ENCODE data around the gene LDHD.
"Not testable (repeated sequence)": the region's sequence is repeated elsewhere in the genome, so short reads cannot be mapped to it uniquely, and the experiment has no call there.

LDHD gene

GRCh38 chr16:75099738-75100602, 16.6 kb downstream of the LDHD start:
- peak; percentile 26 for DNase-seq (ENCODE audit: low spot score)

- no peak for DNase-seq (ENCODE audit: low spot score)
Measured at GRCh38 chr16:75099075-75099667, 17.4 kb downstream of the LDHD start.

DNA sequence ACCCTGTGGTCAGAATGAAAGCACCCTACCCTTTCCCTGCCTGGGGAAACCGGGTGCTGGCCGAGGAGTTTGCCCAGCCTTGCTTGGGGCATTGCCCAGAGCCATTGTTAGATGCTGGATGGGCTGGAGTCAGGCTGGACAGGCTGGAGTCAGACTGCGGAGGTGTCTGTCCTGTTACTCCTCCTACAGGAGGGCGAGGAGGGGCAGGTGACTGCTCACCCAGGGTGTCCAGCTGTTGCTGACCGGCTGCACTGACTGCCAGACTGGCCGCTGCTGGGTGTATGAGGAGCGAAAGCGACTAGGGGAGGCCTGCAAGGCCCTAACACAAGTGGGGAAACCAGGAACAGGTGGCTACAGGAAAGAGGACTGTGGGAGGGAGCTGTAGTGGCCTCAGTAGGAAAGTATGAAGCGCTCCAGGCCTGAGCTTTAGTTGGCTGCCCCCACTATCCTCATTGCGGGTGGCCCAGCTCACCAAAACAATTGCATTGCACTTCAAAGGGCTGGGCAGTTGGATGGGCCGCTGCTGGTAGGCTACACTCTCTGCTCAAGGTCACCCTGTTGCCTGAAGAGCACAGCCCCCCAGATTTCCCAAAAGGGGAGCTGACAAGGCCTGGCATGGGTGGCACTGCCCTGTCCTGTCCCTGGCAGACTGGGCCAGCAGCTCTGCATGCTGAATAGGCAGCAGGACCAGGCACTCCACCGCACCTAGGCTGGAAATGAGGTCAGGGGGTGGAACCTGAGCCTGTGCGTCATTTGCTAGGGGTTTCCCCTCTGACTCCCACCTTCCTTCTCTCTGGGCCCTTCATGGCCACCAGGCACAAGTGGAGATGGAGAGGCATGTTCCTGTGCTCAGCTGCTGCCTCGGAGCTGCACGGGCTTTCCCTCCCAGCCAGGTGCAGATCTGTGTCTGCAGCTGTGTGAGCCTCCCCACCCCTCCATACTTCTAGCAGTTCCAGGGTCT, 18.4 kb downstream of the LDHD start:
- peak; percentile 67 for DNase-seq (ENCODE audit: low spot score)

DNA sequence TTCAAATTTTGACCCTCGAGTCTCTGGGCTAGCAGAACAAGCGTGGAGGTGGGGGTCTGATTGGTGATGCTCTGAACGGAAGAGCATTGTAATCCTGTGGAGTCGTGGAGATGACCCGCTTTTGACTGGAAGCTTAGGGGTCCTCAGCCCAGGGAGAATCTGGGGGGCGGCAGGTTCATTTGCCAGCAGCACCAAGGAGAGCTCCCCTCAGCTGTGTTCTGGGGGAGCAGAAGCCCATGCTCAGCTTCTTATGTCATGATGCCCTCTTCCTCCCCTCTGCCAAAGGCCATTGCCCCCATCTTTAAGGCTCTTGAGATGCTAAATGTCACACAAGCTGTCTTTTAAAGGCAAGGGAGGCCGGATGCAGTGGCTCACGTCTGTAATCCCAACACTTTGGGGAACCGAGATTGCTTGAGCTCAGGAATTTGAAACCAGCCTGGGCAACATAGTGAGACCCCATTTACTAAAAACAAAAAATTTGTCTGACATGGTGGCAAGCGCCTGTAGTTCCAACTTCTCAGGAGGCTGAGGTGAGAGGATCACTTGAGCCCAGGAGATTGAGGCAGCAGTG, 19.3 kb downstream of the LDHD start:
- no peak for DNase-seq (ENCODE audit: low spot score)

DNA sequence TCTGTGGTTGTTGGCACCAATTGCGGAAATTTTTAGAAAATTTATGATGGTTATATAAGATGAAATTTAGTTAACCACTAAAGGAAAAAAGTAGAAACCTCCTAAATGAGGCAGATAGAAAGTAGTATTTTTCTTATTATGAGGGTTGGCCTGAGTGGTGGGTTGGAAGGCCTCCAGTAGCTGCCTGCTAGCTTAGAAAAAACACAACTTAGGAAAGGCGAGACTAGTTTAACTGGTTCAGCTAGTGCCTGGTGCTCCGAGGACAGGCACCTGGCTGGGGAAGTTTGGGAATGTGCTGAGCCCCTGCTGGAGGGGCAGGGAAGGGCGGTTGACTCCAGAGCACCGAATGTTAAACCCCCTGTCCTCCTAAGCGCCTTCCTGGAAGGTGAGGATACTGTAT, 19.9 kb downstream of the LDHD start:
- no peak for DNase-seq (ENCODE audit: low spot score)

GRCh38 chr16:75095204-75095621, 21.4 kb downstream of the LDHD start:
- no peak for DNase-seq (ENCODE audit: low spot score)

DNA sequence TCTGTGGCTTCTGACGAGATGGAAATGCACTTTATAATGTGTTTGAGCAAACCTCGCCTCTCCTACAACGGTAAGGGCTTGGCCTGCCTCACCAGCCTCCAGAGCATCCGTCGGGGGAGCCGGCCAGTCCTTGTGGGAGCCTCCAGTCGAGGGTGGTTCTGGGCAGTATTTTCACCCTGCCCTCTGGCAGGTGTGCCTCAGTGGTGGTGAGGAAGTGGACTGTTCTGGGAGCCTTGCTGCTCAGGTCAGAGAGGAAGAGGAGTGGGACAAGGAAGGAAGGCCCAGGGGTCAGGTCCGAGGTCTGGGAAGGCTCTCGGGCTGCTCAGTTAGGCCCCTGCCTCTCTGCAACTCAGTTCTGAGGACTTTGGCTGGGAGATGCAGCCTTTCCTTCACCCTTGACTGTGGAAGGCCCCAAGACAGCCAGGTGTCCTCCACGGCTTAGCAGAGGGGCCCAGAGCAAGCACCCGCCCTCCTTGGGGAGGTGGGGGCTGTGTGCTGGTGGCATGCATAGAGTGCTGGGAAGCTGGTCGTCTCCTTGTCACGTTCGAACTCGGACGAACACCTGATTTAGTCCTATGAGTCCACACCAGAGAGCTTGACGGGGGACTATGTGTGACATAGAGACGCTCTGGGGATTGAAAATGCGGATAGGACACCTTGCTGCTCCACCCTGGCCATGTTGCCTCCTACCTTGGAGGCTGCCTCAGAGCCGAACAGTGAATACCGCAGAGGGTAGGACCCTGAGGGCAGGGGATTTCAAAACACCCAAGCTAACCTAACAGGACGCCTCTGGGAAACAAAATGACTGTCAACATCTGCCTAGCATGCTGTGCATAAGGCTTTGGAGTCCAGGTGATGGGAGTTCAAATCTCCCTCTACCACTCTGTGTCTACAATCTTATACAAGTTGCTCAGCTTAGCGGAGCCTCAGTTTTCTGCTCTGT, 22.7 kb downstream of the LDHD start:
- DNase-seq (ENCODE audit: low spot score): no peak

- no peak for DNase-seq (ENCODE audit: low spot score)
Measured at GRCh38 chr16:75092777-75093176, 23.8 kb downstream of the LDHD start.

GRCh38 chr16:75091619-75092018, 25.0 kb downstream of the LDHD start:
- DNase-seq (ENCODE audit: low spot score): not testable (repeated sequence)

DNA sequence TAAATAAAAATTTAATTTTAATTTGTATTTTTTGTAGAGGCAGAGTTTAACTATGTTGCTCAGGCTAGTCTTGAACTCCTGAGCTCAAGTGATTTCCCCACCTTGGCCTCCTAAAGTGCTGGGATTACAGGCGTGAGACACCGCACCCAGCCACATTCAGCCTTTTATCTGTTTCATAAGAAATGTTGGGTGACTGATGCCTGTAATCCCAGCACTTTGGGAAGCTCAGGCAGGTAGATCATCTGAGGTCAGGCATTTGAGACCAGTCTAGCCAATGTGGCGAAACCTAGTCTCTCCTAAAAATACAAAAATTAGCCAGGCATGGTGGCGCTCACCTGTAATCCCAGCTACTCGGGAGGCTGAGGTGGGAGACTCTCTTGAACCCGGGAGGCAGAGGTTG, 25.7 kb downstream of the LDHD start:
- DNase-seq (ENCODE audit: low spot score): not testable (repeated sequence)

DNA sequence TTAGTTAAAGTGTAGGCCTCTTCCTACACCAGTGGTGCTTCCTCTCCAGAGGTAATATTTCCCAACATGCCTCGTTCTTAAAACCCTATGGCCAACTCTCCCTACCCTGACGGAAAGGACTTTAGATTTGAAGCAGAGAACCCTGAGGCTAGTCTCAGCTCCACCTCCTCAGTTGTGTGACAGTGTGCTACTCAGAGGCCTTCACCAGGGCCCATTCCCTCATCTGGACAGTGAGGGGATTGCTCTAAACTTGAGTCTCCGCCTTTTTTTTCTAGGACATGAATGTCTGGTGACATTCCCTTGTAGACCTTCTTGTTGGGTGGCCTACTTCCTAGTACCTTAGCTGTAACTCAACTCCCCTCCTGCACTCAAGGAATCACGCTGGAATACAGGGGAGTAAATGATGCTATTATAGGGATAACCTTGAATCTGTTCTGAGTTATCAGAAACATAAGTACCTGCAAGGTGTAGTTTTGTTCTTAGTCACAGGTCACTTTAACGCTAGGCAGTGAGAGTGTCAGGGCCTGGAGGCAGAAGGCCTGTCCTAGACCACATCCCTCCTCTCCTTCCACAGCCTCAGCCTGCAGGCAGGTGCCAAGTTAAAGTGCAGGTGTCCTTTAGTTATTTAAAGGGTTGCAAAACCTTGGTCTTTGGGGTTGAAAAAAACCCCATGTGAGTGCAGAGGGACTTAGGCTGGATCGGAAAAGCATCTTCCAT, 26.9 kb downstream of the LDHD start:
- DNase-seq (ENCODE audit: low spot score): no peak

DNA sequence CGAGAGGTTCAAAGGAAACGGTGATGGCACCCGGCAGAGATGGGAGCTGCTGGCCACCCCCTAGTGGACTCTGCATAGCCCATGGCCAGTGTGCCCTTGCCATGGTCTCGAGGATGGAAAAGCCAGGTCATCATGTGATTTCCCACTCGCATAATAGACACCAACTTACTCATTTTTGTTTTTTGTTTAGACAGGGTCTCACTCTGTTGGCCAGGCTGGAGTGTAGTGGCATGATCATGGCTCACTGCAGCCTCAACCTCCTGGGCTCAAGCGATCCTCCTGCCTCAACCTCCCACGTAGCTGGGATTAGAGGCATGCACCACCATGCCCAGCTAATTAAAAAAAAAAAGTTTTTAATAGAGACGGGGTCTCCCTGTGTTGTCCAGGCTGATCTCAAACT, 27.6 kb downstream of the LDHD start:
- DNase-seq (ENCODE audit: low spot score): no peak

- no peak for DNase-seq (ENCODE audit: low spot score)
Measured at GRCh38 chr16:75088216-75088615, 28.4 kb downstream of the LDHD start.

- DNase-seq (ENCODE audit: low spot score): no peak
Measured at GRCh38 chr16:75087375-75087979, 29.1 kb downstream of the LDHD start.

GRCh38 chr16:75086688-75087374, 29.7 kb downstream of the LDHD start:
- DNase-seq (ENCODE audit: low spot score): no peak

DNA sequence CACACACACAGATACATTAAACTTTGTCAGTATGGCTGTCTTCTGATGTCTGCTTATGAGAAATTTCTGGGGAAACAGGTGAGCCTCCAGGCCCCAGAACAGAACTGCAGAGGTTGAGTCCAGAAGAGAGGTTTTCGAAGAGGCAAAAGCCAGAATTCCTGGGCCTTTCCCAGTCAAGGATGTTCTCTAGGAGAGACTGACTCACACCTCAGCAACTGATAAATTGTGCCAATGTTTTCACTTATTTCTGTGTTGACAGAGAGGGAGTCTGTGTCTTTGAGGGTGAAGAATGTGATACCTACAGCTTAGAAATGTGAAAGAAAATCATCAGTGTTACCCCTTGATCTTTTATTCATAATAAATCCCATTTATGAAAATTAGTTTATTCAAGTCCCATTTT, 30.3 kb downstream of the LDHD start:
- DNase-seq (ENCODE audit: low spot score): no peak

GRCh38 chr16:75085556-75085955, 31.0 kb downstream of the LDHD start:
- no peak for DNase-seq (ENCODE audit: low spot score)

GRCh38 chr16:75083813-75084212, 32.8 kb downstream of the LDHD start:
- DNase-seq (ENCODE audit: low spot score): no peak

GRCh38 chr16:75081179-75081859, 35.3 kb downstream of the LDHD start:
- no peak for DNase-seq (ENCODE audit: low spot score)

Data from CD4-positive, alpha-beta T cell treated with Interleukin-15 for 4 hours (primary cell).